ENCODE results near the gene PSORS1C2. TPM values are rescaled to one million over a fixed set of nuclear protein-coding genes. Genes with fewer than 3 reads are reported as not detected.

The PSORS1C2 gene
- total and polyA plus RNA-seq, 9 donors, result not detected

DNA sequence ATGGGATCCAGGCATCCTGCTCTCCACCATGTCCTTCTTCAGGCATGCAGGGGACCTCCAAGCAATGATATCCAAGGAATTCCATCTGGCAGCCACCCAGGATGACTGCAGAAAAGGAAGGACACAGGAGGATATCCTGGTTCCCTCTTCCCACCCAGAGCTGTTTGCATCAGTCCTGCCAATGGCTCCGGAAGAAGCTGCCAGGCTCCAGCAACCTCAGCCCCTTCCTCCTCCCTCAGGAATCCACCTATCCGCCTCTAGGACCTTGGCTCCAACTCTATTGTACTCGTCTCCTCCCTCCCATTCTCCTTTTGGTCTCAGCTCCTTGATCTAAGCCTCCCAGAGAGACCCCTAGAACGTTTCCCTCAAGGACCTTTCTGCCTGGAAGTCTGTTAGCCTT lies 733 bp upstream of the PSORS1C2 start:
- WGBS, 3 donors, result 0 to 4% (median 2%) methylated on average over 4 of the region's 4 CpGs
- Histone ChIP-seq H3K9me3 (no peaks in the 10 kb centered on the region), H3K36me3 (no peaks in the 10 kb centered on the region), H3K27me3 (no peaks in the 10 kb centered on the region), H3K4me1 (ENCODE audit: insufficient read depth) (no peaks in the 10 kb centered on the region), H3K4me3 (no peak overlapping the region), H3K27ac (no peak overlapping the region)
- TF ChIP-seq, protein P1, sequence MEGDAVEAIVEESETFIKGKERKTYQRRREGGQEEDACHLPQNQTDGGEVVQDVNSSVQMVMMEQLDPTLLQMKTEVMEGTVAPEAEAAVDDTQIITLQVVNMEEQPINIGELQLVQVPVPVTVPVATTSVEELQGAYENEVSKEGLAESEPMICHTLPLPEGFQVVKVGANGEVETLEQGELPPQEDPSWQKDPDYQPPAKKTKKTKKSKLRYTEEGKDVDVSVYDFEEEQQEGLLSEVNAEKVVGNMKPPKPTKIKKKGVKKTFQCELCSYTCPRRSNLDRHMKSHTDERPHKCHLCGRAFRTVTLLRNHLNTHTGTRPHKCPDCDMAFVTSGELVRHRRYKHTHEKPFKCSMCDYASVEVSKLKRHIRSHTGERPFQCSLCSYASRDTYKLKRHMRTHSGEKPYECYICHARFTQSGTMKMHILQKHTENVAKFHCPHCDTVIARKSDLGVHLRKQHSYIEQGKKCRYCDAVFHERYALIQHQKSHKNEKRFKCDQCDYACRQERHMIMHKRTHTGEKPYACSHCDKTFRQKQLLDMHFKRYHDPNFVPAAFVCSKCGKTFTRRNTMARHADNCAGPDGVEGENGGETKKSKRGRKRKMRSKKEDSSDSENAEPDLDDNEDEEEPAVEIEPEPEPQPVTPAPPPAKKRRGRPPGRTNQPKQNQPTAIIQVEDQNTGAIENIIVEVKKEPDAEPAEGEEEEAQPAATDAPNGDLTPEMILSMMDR (IDR thresholded peaks at IDR 0.05), result no peak
- TF ChIP-seq EP300 (IDR thresholded peaks at IDR 0.05) (no peak), POLR2A (IDR thresholded peaks at IDR 0.05) (no peak)
- DNase-seq, result no peak
- intact Hi-C loops (cut with DNase I), result loop anchor here (5.0 kb wide), 2 partner anchors 53 to 228 kb away; no protein-coding TSS in a partner anchor

DNA sequence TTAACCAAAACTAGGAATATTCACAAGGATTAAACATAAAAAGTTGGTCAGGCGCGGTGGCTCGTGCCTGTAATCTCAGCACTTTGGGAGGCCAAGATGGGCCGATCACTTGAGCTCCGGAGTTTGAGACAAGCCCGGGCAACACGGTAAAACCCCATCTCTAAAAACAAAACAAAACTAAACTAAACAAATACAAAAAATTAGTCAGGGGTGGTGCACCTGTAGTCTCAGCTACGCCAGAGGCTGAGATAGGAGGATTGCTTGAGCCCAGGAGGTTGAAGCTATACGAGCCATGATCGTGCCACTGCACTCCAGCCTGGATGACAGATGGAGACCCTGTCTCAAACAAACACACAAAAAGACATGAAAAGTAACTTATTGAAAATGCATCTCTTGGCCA lies 3.2 kb downstream of the PSORS1C2 start:
- no peak overlapping the region for H3K4me3 ChIP-seq
- DNase-seq, result no peak
- H3K27me3 ChIP-seq, result no peaks in the 10 kb centered on the region
- H3K27ac ChIP-seq, result no peak overlapping the region
- TF ChIP-seq, protein P1 (IDR thresholded peaks at IDR 0.05), result no peak
- TF ChIP-seq POLR2A (IDR thresholded peaks at IDR 0.05) (no peak), EP300 (IDR thresholded peaks at IDR 0.05) (no peak)
- no peaks in the 10 kb centered on the region for H3K36me3 ChIP-seq
- intact Hi-C loops (cut with DNase I), result loop anchor here (2.0 to 5.0 kb wide), 3 partner anchors 57 to 233 kb away; no protein-coding TSS in a partner anchor
- H3K9me3 ChIP-seq, result no peaks in the 10 kb centered on the region
- H3K4me1 ChIP-seq (ENCODE audit: insufficient read depth), result no peaks in the 10 kb centered on the region
- 82 to 89% (median 86%) methylated on average over 10 of the region's 10 CpGs for WGBS, 3 donors

DNA sequence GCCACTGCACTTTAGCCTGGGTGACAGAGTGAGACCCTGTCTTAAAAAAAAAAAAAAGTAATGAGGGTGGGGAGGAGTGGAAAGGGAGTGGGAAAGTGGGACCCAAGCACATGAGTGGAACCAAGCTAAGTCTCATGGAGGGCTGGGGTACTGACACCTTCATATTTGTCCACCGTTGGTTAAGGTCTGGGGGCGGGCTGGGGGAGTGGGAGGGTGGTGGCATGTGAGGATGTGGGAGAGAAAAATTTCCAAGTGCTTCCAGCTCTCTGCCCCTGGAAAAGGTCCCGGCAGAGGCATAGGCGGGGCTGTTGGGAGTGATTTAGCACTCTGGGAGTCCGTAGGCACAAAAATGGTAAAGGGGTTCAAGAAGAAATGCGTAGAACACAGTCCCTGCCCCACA lies 6.1 kb downstream of the PSORS1C2 start:
- no peak for TF ChIP-seq POLR2A (IDR thresholded peaks at IDR 0.05)
- TF ChIP-seq, protein P1 (IDR thresholded peaks at IDR 0.05), result no peak
- TF ChIP-seq EP300 (IDR thresholded peaks at IDR 0.05), result no peak
- intact Hi-C loops (cut with DNase I), result no loop called here
- peak in 1 of 5 donors; percentile 13 for DNase-seq
- Histone ChIP-seq H3K36me3 (no peaks in the 10 kb centered on the region), H3K9me3 (no peaks in the 10 kb centered on the region), H3K27me3 (no peaks in the 10 kb centered on the region), H3K4me3 (no peak overlapping the region), H3K4me1 (ENCODE audit: insufficient read depth) (no peaks in the 10 kb centered on the region), H3K27ac (no peak overlapping the region)
- WGBS, 3 donors, result 36 to 48% (median 44%) methylated on average over 6 of the region's 6 CpGs

DNA sequence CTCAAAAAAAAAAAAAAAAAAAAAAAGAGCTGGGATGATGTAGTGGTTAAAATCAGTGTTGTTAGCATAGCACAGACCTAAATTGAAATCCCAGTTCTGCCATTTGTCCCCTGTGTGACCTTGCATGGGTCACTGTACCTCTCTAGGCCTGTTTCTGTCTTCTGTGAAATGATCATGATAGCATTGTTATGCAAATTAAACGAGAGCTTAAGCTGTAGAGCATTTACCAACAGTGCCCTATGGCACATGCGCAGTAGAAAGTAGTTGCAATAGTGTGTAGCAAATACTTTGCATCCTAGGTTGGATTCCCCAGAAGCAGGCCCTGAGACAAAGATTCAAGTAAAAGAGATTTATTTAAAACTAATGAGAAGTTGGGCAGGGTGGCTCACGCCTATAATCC lies 7.3 kb downstream of the PSORS1C2 start:
- TF ChIP-seq, protein P1 (IDR thresholded peaks at IDR 0.05), result no peak
- TF ChIP-seq POLR2A (IDR thresholded peaks at IDR 0.05) (no peak), EP300 (IDR thresholded peaks at IDR 0.05) (no peak)
- intact Hi-C loops (cut with DNase I), result no loop called here
- no peaks in the 10 kb centered on the region for H3K4me1 ChIP-seq (ENCODE audit: insufficient read depth)
- DNase-seq, result no peak
- 69 to 92% (median 85%) methylated on average over 3 of the region's 3 CpGs for WGBS, 3 donors
- no peak overlapping the region for H3K4me3 ChIP-seq
- H3K27me3 ChIP-seq, result no peaks in the 10 kb centered on the region
- no peaks in the 10 kb centered on the region for H3K36me3 ChIP-seq
- H3K27ac ChIP-seq, result no peak overlapping the region
- H3K9me3 ChIP-seq, result no peaks in the 10 kb centered on the region

All from ovary (tissue), 9 donors.